ENCODE data around the gene MRPL28.
"Not testable (repeated sequence)": the region's sequence is repeated elsewhere in the genome, so short reads cannot be mapped to it uniquely, and the experiment has no call there.

Gene MRPL28

DNA sequence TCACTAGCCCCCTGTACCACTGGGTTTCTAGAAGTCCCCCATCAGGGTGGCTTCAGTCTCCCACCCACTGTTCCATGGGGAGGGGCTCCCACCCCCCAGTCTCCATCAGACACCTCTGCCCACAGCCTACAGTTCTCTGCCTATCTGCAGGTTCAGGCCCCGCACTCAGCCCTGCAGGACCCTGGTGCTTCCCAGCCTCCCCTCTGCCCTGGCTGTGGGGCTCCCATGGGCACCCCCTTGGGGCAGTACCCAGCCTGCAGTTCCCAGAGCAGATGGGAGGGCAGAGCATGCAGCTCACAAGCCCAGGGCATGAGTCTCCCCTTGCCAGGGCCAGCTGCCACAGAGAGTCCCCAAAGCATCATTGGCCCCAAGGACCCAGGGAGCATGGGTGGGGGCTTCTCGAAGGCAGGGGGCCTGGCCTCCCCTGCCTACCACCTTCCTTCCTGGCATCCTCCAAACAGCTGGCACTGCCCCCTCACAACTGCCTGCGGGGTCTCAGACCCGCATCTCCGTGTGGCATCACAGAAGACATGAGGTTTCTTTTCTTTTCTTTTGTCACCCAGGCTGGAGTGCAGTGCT lies 2.8 kb upstream of the MRPL28 start:
- DNase-seq: no peak

DNA sequence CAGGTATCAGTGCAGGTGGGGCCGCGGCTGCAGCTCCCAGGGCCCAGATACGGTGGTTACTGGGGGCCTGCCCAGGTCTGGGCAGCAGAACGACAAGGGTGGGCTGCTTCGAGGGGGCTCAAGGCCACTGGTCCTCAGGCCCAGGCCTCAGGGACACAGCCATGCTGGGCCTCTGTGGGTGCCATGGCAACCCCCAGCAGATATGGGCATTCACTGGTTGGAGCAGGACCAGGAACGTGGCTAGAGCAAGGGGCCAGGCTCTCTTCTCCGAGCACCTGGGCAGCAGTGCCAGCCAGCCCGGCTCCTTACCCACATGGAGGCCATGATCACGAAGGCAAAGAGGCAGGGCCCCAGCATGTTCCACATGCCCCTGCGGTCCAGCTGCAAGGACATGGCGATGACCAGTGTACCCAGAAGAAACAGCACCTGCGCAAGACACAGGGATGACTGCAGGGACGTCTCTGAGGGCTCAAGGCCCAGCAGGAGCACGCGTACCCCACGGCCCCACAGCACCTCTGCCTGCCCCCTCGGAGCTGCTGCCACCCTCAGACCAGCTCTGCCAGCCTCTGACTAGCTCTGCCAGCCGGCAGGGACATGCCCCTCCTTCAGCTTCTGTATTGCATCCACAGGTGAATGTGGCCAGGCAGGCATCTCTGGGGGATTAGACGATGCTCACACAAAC lies 2.1 kb upstream of the MRPL28 start:
- DNase-seq: no peak

DNA sequence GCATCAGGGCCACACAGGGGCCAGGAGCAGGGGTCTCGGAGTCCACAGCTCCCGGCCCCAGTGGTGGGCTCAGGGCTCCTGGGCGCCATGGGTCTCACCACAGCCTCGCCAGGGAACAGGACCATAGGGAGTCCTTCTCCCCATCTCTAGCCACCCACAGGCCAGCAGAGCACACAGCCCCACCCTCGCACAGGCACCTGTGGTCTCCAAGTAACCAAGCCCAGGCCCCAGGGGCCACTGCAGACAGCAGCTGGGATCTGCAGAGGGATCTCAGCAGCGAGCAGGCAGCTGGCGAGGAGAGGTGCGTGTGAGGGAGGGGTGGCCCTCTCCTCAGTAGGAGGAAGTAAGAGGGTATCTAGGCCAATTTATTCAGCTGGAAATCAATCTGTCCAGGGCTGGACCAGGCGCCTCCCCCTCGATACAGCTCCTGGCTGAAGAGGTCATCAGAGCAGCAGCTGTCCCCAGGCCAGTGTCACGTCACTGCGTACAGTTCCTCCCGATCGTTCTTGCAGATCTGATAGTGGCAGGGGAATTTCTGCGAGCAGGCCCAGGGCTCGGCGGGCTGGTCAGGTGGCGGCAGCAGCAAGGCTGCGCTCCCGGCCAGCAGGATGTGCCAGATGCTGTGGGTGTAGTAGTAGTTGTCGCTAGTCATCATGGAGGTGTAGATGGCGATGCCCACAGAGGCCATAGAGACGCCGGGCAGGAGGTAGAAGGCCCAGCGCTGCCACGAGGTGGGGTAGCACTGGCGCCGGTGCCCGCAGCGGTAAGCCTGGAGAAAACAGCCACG lies 1.4 kb upstream of the MRPL28 start:
- DNase-seq: no peak

DNA sequence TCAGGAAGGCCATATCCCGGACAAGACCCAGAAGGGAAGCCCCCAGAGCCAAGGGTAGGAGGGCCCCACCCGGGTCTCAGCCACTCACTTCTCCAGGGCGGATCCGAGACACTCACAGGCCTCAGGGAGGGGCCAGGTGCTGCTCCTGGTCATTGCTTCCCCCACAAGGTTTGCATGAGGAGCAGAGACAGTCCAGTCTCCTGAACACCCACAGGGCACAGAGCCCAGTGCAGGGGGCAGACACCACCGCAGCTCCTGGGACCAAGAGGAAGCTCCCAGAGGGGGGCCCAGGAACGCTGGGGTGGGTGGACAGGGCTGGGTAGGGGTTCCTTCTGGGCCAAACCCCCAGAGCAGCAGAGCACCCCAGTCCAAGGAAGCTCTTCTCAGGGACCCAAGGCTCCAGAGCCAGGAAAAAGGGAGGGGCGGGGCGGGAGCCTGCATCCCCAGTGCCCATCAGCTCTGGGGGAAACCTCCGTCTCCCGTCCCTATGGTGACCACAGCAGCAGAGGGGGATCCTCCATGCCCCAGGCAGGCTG lies 709 bp upstream of the MRPL28 start:
- DNase-seq: no peak

DNA sequence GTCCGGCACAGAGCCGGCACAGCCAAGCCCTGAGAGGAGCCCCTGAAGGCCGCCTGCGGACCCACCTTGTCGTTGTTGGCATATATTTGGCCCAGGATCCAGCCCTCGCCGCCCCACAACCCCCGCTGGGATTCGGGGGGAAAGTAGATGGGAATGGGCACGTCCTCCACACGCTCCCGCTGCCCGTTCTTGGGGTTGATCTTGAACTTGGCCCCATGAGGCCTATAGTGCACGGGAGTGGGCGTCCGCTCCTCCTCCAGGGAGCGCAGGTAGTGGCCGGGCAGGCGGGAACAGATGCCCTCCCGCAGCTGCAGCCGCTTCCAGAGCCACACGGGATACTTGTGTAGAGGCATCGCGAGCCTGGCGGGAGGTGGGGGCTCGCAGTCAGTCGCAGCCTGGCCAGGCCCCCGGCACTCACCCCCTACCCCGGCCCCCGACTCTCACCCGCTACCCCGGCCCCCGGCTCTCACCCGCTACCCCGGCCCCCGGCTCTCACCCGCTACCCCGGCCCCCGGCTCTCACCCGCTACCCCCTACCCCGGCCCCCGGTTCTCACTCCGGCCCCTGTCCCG lies 387 bp downstream of the MRPL28 start:
- no peak for DNase-seq

DNA sequence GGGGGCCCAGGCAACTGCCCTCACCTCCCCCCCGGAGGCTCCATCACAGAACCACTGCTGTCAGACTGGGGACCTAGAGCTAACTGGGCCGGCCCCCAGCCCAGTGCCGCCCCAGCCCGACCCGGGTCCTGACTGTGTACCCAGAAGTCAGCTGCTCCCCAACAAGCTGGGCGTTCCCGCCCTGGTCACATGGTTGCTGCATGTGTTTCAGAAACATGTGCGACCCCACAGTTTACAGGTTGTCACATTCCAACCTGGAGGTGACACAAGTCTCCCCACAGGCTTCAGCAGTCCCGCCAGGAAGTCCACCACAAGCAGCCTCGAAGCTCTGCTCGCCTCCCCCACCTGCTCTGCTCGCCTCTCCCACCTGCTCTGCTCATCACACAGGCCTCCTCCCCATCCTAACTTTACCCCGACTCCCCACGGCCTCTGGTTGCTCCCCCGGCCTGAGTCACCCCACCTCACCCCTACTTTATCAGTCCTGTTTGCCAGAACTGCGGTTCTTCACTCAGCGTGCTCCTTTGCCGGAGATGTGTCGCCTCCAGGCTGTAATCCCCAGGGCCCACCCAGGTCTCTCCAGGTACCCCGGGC lies 968 bp downstream of the MRPL28 start:
- DNase-seq: no peak

DNA sequence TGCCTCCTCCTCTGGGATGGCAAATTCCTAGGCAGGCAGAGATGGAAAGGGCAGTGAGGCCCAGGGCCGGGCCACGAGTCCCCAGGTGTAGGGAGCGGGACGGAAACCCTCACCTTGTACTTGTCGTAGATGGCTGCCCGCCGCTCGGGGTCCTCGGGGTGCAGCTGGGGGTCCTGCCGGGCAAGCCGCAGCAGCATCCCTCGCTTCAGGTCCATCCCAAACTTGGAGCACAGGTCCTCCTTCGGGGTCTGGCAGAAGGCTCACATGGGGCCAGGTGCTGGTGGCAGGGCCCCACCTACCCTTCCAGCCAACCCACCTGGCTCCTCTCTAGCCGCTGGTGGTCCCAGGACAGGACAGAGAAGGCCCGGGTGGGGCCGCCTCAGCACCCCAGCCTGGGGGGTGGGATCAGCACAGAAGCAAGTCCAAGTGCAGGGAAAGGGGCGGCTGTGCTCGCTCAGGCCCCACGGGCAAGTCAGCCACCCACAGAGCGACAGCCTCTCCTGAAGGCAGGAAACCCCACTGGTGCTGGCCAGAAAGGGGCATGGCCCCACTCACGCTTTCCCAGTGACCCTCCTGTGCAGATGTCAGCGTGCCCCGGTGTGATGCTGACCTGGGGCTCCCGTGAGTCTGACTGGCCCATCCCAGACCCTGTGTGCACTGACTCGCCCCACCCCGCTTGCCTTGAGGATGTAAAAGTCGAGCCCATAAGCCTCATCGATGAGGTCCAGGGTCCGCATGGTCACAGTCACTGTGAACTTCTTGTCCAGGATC lies 1.8 kb downstream of the MRPL28 start:
- no peak for DNase-seq

DNA sequence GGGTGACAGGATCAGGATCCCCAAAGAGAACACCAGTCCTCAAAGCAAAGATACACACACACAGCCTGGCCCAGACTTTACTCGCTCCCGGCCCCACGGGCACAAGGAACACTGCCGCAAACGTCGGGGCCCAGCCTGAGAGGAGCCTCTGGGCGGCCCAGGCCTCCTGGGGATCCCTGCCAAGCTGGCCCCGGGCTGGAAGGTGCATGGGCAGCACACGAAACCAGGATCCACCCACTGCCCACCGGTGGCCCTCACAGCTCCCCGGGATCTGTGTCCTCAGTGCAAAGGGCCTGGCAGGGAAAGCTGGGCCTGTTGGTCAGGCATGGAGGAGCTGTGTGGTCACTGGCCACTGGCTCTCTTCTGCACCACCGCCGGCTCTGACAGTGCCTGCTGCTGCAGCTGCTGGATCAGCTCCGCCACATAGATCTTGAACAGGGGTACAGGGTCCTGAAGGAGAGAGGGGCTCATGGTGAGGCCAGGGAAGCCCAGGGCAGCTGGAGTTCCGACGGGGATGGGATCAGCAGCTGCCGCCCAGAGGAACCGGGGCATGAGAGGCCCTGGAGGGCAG lies 2.9 kb downstream of the MRPL28 start:
- no peak for DNase-seq

DNA sequence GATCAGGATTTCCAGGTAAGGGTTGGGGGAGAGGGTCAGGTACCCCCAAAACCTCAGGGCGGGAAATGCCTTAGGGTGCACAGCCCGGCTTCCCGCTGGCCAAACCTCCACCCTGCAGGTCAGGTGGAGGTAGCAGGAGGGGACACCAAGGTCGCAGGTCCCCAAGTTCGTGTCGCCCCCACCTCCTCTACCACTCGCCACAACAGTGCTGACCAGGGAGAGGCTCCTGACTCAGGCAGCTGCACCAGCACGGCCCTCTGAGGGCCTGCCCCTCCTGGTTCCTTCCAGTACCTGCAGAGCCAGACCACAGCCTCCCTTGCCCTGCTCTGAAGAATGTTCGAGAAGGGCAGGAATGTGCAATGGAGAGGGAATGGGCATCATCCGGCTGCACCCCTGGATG lies 3.9 kb downstream of the MRPL28 start:
- no peak for DNase-seq

DNA sequence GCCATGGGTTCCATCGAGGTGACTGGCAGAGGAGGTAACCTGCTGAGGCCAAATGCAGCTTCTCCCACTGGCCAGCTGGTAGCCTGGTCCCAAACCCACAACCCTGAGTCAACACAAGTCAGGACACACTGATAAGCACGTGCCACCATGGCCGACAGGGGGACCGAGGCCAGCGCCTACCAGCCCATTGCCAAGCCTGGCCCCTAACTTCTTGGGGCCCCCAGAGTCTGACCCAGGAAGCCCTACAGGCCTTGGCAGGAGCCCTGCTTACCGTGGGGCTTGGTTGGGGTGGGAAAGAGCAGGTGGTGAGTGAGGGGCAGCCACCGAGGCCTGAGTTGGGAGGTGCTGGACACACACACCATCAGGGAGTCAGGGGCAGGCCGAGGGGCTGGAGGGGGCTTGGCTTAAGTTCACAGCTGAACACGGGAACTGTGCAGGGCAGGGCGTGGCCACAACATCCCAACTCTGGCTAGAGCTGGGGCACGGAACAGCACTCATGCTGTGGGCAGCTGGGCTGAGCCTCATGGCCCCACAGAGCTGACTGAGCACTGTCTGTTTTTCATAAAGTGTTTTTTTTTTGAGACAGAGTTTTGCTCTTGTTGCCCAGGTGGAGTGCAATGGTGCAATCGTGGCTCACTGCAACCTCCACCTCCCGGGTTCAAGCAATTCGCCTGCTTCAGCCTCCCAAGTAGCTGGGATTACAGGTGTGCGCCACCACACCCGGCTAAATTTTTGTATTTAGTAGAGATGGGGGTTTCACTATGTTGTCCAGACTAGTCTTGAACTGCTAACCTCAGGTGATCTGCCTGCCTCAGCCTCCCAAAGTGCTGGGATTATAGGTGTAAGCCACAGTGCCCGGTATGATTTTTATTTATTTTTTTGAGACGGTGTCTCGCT lies 5.5 kb downstream of the MRPL28 start:
- DNase-seq: no peak

DNA sequence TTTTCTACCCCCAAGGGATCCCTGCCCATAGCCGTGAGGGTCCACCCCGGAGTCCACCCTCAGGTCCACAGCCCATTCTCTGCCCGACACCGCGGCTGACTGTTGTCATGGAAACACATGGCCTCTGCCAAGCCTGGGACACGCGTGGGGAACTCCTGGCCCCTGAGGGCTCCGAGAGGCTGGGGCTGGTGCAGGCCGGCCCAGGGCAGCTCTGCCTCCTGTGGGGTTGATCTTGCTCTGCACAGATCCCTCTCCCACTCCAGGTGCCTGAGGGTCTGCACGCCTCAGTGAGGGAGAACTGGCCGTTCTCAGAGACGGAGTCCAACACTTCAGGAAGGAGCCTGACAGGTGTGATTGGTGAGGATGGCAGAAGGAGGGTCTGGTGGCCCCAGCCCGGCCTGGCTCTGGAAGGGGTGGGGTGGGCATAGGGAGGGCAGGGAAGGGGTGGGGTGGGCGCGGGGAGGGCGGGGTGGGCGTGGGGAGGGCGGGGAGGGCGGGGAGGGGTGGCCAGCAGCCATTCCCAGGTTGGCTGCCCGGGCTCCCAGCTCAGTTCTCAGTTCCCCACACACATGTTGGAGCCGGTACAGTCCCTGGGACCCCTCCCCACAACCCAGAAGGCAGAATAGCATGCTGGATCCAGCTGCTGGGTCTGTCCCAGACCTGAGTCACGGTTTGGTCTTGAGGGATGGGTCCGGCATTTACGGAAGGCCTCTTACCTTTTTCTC lies 6.4 kb downstream of the MRPL28 start:
- no peak for DNase-seq

DNA sequence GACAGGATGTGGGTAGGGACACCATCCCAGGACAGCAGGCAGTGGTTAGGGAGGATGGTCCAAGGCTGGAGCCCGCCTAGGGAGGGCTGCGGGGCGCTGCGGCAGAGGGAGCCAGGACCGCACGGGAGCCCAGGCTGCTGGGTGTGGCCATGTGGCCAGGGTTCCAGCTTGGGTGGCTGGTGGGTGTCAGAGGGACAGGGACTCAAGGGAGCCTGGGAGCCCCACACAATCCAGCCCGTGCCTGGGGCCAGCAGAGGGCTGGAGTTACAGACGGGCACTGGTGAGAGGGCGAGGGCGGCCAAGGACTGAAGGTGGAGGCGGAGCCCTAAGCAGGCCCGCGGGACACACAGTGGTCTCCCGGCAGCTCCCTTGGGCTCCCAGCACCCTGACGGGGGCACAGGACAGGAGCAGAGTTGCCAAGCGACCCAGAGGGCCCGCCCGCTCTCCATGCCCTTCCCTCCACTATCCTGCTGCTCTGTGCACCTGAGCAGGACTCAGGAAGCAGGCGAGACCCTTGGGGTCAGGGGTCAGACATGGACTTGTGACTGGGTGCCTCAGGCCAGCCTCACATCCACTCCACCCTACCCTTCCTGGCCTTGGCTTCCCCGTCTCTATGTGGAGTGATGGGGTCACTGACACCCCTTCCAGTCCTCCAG lies 7.1 kb downstream of the MRPL28 start:
- peak in 1 of 5 donors; percentile 9 for DNase-seq

DNA sequence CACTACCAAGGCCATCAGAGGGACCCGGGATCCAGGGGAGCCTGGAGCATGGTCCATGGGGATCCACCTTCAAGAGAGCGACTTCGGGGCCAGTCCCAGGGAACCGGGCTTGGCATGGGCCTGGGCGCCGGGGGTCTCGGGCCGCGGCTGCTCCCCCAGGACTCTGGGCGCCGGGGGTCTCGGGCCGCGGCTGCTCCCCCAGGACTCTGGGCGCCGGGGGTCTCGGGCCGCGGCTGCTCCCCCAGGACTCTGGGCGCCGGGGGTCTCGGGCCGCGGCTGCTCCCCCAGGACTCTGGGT lies 7.7 kb downstream of the MRPL28 start:
- DNase-seq: not testable (repeated sequence)

DNA sequence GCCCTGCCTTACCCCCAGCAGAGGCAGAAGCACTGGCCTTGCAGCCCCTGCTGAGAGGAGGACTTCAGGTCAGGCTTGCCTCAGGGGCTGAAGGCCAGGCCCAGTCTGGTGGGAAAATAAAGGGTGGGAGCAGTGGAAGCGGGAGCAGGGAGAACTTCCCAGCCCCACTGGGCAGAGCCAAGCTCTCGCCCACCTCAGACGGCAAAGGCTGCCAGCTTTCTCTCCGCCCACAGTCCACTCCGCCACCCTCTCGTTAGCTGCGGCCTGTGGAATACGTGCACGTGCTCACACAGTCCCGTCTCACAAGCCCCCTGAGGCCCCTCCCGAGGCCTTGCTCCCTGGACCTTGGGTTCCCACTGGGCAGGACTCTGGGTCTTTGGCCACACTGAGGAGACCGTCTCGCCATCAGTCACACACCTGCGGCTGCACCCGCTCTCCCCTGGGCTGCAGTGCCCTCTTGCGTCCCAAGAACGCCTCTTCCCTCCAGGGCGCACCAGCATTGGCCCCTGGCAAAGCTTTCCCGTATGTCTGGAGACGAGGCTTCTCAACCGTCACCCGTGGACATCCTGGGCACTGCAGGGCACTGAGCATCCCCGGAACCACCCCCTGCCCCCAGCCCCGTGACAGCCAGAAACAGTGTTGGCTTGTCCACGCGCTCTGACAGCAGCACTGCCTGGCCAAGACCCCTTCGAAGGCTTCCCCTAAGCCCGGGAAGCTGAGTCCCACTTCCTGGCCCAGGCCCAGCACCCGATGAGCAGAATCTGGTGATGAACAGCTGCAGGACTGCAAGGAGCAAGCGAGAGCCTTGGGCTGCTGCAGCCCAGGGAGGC lies 8.3 kb downstream of the MRPL28 start:
- DNase-seq: peak in 4 of 5 donors; percentile 59 to 71 (median 65)

DNA sequence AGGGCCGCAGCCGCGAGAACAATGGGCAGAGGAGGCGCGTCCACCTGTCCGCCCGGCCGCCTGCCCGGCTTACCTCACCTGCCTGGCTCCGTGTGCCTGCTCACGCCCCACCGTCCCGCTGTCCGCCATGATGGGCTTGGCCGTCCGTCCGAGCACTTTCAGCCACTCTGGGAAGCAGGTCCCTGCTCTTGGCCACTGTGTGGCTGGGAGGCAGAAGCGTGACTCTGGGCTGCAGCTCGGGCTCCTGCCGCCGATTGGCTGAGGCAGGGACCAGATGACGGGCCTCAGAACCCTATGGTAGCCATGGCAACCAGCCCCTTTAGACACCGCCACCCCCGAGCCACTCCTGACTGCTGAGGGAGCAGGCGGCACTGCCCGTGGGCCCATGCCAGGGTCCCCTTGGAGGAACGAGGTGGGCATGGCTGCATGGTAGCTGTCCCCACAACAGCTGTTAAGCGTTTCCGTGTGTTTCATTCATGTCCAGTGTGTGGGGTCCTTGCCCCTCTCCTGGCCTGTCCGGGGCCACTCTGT lies 8.9 kb downstream of the MRPL28 start:
- no peak for DNase-seq

DNA sequence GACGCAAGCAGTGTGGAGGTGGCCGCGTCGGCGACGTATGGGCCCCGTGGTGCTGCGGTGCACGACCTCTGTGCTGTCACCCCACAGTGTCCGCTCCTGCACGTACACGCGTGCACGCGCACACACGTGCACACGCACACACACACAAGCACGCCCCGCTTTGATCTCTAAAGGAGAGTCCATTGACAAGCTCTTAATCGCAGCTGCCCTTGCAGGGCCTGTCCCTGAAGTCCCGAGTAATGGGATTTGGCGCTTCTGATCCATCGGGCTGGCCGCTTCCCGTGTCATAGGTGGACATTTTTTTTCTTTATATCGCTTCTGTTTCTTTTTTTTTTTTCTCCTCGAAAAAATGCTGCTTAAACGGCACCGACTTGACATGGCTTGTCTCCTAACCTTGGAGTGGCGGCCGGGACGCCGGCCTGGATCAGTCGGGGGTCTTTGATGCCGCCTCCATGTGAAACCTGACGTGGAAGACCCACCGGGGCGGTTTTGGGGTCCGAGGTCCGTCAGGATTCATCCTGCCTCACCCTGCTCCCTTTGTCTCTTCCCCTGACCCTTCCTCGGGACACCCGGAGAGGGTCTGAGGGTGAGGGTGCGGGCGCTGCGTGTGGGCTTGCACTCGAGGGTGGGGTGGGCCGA lies 9.5 kb downstream of the MRPL28 start:
- DNase-seq: no peak

DNA sequence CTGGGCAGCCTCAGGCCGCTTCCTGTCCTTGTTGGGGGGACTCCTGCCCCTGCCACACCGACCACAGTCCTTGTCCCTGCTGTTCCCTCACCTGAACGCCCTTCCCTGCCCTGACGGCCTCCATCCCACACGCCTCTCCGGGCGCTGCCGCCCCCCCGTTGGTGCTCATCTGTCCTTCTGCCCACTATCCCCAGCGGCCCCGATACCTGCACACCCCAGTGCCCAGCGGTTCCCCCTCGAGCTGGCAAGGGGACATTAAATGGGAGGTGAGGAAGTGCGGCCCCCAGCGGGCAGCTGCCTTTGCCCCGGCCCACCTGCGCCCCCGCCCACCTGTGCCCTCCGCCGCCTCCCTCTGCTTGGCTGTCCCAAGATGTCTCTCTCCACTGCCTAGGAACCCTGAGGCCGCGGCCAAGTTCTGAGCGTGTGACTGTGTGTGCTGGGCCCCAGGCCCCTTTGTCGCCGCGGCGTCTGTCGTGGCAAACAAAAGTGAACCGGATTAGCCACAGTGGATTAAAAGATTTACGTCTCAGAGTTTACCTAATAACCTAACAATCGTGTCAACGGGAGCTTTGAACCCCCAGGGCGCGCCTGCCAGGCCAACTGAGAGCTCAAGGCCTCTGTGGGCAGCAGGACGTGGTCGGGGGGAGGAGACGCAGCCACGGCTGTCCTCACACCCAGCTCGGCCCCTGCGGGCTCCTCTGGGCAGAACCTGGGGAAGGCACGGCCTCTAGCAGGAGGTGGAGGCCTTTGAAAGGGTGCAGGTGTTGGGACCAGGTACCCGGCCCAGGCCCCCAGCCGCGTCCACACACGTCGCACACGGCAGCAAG lies 10.3 kb downstream of the MRPL28 start:
- DNase-seq: no peak

All from T-helper 1 cell (primary cell).